Neural cell (in vitro differentiated cells): ENCODE measurements around the gene FBXO42.

Experiments
- CTCF ChIP-seq: fragments of 450-650 bp; IDR thresholded peaks from 2 replicates; pipeline ENCODE4 v1.5.1; 2014; ENCODE audit warnings: antibody characterized with exemption, mild to moderate bottlenecking, moderate library complexity; ENCODE audit not compliant: poor library complexity, severe bottlenecking
- EP300 ChIP-seq: fragments of 450-650 bp; conservative IDR thresholded peaks from 2 replicates; pipeline ENCODE4 v1.6.1; 2014; ENCODE audit warnings: antibody characterized with exemption, mild to moderate bottlenecking, moderate library complexity; ENCODE audit not compliant: poor library complexity, severe bottlenecking
- POLR2AphosphoS5 ChIP-seq: IDR thresholded peaks from 2 replicates; pipeline ENCODE4 v1.6.1; 2012
- RAD21 ChIP-seq: fragments of 450-650 bp; conservative IDR thresholded peaks from 2 replicates; pipeline ENCODE4 v1.6.1; 2014; ENCODE audit warnings: antibody characterized with exemption, mild to moderate bottlenecking, moderate library complexity

- TF ChIP-seq EP300 (no peak), RAD21 (no peak), POLR2AphosphoS5 (no peak), CTCF (no peak)
Measured at GRCh38 chr1:16242556-16243214, 109.6 kb downstream of the FBXO42 start.
